ENCODE results near the gene PTPRCAP. TPM values are rescaled to one million over a fixed set of nuclear protein-coding genes. Genes with fewer than 3 reads are reported as not detected.

The PTPRCAP gene
- polyA plus RNA-seq, 1 of the 3 experiments (the other 2 are of a cell fraction) = 1.4 TPM

- H3K4me3 ChIP-seq (ENCODE audit: low read depth in 2 of 2, low read length in 1 of 2) = peak overlapping the region; percentile 63 to 68
- CTCF ChIA-PET = interaction anchor here (1.0 to 1.2 kb wide), 3 partner anchors 64 to 119 kb away, joined by 3 read pairs; partner anchors contain the start of genes GSTP1 and PPP1CA
Measured at GRCh38 chr11:67465189-67465510, 27.7 kb upstream of the PTPRCAP start.

GRCh38 chr11:67464411-67465188 is 27.1 kb upstream of the PTPRCAP start:
- no peaks in the 10 kb centered on the region for H3K27me3 ChIP-seq (ENCODE audit: insufficient read depth)
- ChIA-PET CTCF (interaction anchor here (1.0 kb wide), 2 partner anchors 63 to 118 kb away, joined by 3 read pairs; partner anchors contain the start of gene PPP1CA), POLR2A (interaction anchor here (1.0 kb wide), 1 partner anchor 73 kb away, joined by 3 read pairs; the partner anchor contains the start of gene RAD9A)
- H3F3A ChIP-seq (replicated peaks; ENCODE audit: insufficient read depth) = peaks cover 18% of the 10 kb centered on the region
- H3K9me2 ChIP-seq = no peaks in the 10 kb centered on the region
- peaks cover 9 to 34% of the 10 kb centered on the region in 2 experiments; a peak in 2 of 4 replicates for H3K4me1 ChIP-seq (ENCODE audit: control insufficient read depth in 1 of 2, insufficient read depth in 2 of 2, low read depth in 1 of 2, low read length in 1 of 2)
- no peaks in the 10 kb centered on the region for H4K20me1 ChIP-seq (ENCODE audit: insufficient read depth)
- H3K27ac ChIP-seq (ENCODE audit: low read depth in 2 of 2, low read length in 1 of 2) = peak overlapping the region; percentile 61 to 89
- peaks cover 7% of the 10 kb centered on the region; the same call in 1 of the 2 replicates for H3K79me2 ChIP-seq (ENCODE audit: insufficient read depth)
- 12% methylated on average over 23 of the region's 56 CpGs for WGBS (ENCODE audit: low lambda C conversion rate)
- H3K9ac ChIP-seq = peak overlapping the region; percentile 66
- H3K4me2 ChIP-seq = peak overlapping the region; percentile 87
- H3K4me3 ChIP-seq (ENCODE audit: low read depth in 2 of 2, low read length in 1 of 2) = peak overlapping the region; percentile 63 to 68
- H2AFZ ChIP-seq (ENCODE audit: low read depth) = peak overlapping the region; percentile 85
- DNase-seq = peak; percentile 98
- H3K9me3 ChIP-seq = no peaks in the 10 kb centered on the region
- H3K36me3 ChIP-seq (replicated peaks in 1 of 2; ENCODE audit: control insufficient read depth in 1 of 2, insufficient read depth in 2 of 2, low read length in 1 of 2) = no peaks in the 10 kb centered on the region
- TF ChIP-seq USF1 (IDR thresholded peaks at IDR 0.05; ENCODE audit: borderline replicate concordance, low read depth) (peak; percentile 86), CTCF (IDR thresholded peaks at IDR 0.05) (no peak), SMC3 (IDR thresholded peaks at IDR 0.05; ENCODE audit: low read depth, low read length) (no peak), RCOR1 (IDR thresholded peaks at IDR 0.05; ENCODE audit: low read length) (no peak), USF2 (IDR thresholded peaks at IDR 0.05; ENCODE audit: borderline replicate concordance, low read depth, low read length) (peak; percentile 38; the same call in 1 of the 2 replicates), YY1 (IDR thresholded peaks at IDR 0.05; ENCODE audit: low read depth) (peak; percentile 86), MXI1 (IDR thresholded peaks at IDR 0.05; ENCODE audit: low read depth, low read length) (no peak), TCF12 (IDR thresholded peaks at IDR 0.05) (no peak), POLR2AphosphoS5 (IDR thresholded peaks at IDR 0.05; ENCODE audit: low read depth, low read length) (peak; percentile 78; the same call in 1 of the 2 replicates), RAD21 (IDR thresholded peaks at IDR 0.05; ENCODE audit: low read length) (no peak), NRF1 (IDR thresholded peaks at IDR 0.05; ENCODE audit: low read depth, low read length) (no peak), ELF1 (IDR thresholded peaks at IDR 0.05) (peak; percentile 64; the same call in 1 of the 2 replicates), GATA2 (CRISPR knock-in tag; IDR thresholded peaks at IDR 0.05) (no peak), ZBTB33 (IDR thresholded peaks at IDR 0.05; ENCODE audit: borderline replicate concordance, low read depth) (no peak), RFX5 (IDR thresholded peaks at IDR 0.05; ENCODE audit: low read length) (no peak), GABPA (IDR thresholded peaks at IDR 0.05; ENCODE audit: low read depth) (peak; percentile 51)

More at GRCh38 chr11:67465189-67465510, 27.7 kb upstream of the PTPRCAP start:
- DNase-seq = no peak
- Histone ChIP-seq H3K9ac (peak overlapping the region; percentile 66), H4K20me1 (ENCODE audit: insufficient read depth) (no peaks in the 10 kb centered on the region), H3K4me2 (peak overlapping the region; percentile 87), H3K9me2 (no peaks in the 10 kb centered on the region), H2AFZ (ENCODE audit: low read depth) (peak overlapping the region; percentile 70), H3K4me1 (ENCODE audit: control insufficient read depth in 1 of 2, insufficient read depth in 2 of 2, low read depth in 1 of 2, low read length in 1 of 2) (peaks cover 9 to 35% of the 10 kb centered on the region in 2 experiments; a peak in 2 of 4 replicates), H3K27ac (ENCODE audit: low read depth in 2 of 2, low read length in 1 of 2) (peak overlapping the region; percentile 61 to 89), H3K27me3 (ENCODE audit: insufficient read depth) (no peaks in the 10 kb centered on the region), H3K9me3 (no peaks in the 10 kb centered on the region), H3F3A (replicated peaks; ENCODE audit: insufficient read depth) (peaks cover 18% of the 10 kb centered on the region), H3K79me2 (ENCODE audit: insufficient read depth) (peaks cover 7% of the 10 kb centered on the region; the same call in 1 of the 2 replicates), H3K36me3 (replicated peaks in 1 of 2; ENCODE audit: control insufficient read depth in 1 of 2, insufficient read depth in 2 of 2, low read length in 1 of 2) (no peaks in the 10 kb centered on the region)
- POLR2A ChIA-PET = interaction anchor here (1.0 kb wide), 1 partner anchor 73 kb away, joined by 3 read pairs; the partner anchor contains the start of gene RAD9A
- TF ChIP-seq FOXM1 (IDR thresholded peaks at IDR 0.05; ENCODE audit: low read depth) (no peak), POLR2AphosphoS5 (IDR thresholded peaks at IDR 0.05; ENCODE audit: low read depth, low read length) (no peak), USF2 (IDR thresholded peaks at IDR 0.05; ENCODE audit: borderline replicate concordance, low read depth, low read length) (no peak), RCOR1 (IDR thresholded peaks at IDR 0.05; ENCODE audit: low read length) (no peak), SMC3 (IDR thresholded peaks at IDR 0.05; ENCODE audit: low read depth, low read length) (no peak)
- WGBS (ENCODE audit: low lambda C conversion rate) = 67% methylated on average over 3 of the region's 3 CpGs
